Measurements from ENCODE around the gene YPEL4. TPM values are rescaled to one million over a fixed set of nuclear protein-coding genes. Genes with fewer than 3 reads are reported as not detected.

YPEL4 gene
- total RNA-seq, 3 donors from 2014 or later (not counting 1 experiment from before 2014, with no cell fraction given) = 1.2 to 1.3 (median 1.2) TPM

- H3K4me3 ChIP-seq (ENCODE audit: low read length) = no peak overlapping the region
- no peak overlapping the region for H3K27ac ChIP-seq (ENCODE audit: low read length)
- H3K27me3 Mint-ChIP-seq (ENCODE audit: low read depth in 2 of 2) = peaks cover 2 to 6% of the 10 kb centered on the region in 2 donors
- peaks cover 8% of the 10 kb centered on the region for H3K9me3 ChIP-seq (ENCODE audit: control insufficient read depth, insufficient read depth, low read length)
- no peaks in the 10 kb centered on the region for H3K9me3 Mint-ChIP-seq
- H3K36me3 ChIP-seq (ENCODE audit: control insufficient read depth, insufficient read depth, low read length) = no peaks in the 10 kb centered on the region
- no peak for DNase-seq
- ATAC-seq = no peak
- WGBS (ENCODE audit: insufficient coverage) = 64% methylated on average over 3 of the region's 3 CpGs
- no peaks in the 10 kb centered on the region for H3K4me1 ChIP-seq (ENCODE audit: control insufficient read depth, insufficient read depth, low read length)
- intact Hi-C loops (cut with micrococcal nuclease) = no loop called here
- no peaks in the 10 kb centered on the region for H3K36me3 Mint-ChIP-seq
- no peak for TF ChIP-seq CTCF (IDR thresholded peaks at IDR 0.05)
- no peaks in the 10 kb centered on the region for H3K27me3 ChIP-seq (ENCODE audit: control insufficient read depth, insufficient read depth, low read length)
- no peak overlapping the region for H3K4me3 Mint-ChIP-seq
- H3K27ac Mint-ChIP-seq = no peak overlapping the region
- H3K4me1 Mint-ChIP-seq = no peaks in the 10 kb centered on the region
Observed at GRCh38 chr11:57622263-57622662, 27.4 kb downstream of the YPEL4 start.

- TF ChIP-seq CTCF (IDR thresholded peaks at IDR 0.05) = no peak
- Mint-ChIP-seq H3K36me3 (no peaks in the 10 kb centered on the region), H3K4me1 (no peaks in the 10 kb centered on the region), H3K9me3 (no peaks in the 10 kb centered on the region), H3K4me3 (no peak overlapping the region), H3K27me3 (ENCODE audit: low read depth in 2 of 2) (peaks cover 9 to 14% of the 10 kb centered on the region in 2 donors), H3K27ac (no peak overlapping the region)
- peaks cover 8% of the 10 kb centered on the region for H3K9me3 ChIP-seq (ENCODE audit: control insufficient read depth, insufficient read depth, low read length)
- H3K27me3 ChIP-seq (ENCODE audit: control insufficient read depth, insufficient read depth, low read length) = no peaks in the 10 kb centered on the region
- intact Hi-C loops (cut with micrococcal nuclease) = no loop called here
- no peak overlapping the region for H3K27ac ChIP-seq (ENCODE audit: low read length)
- no peak overlapping the region for H3K4me3 ChIP-seq (ENCODE audit: low read length)
- no peaks in the 10 kb centered on the region for H3K4me1 ChIP-seq (ENCODE audit: control insufficient read depth, insufficient read depth, low read length)
- no peak for DNase-seq
- no peak for ATAC-seq
- H3K36me3 ChIP-seq (ENCODE audit: control insufficient read depth, insufficient read depth, low read length) = no peaks in the 10 kb centered on the region
Observed at GRCh38 chr11:57620467-57620866, 29.2 kb downstream of the YPEL4 start.

- Histone ChIP-seq H3K27ac (ENCODE audit: low read length) (no peak overlapping the region), H3K4me1 (ENCODE audit: control insufficient read depth, insufficient read depth, low read length) (no peaks in the 10 kb centered on the region), H3K4me3 (ENCODE audit: low read length) (no peak overlapping the region), H3K27me3 (ENCODE audit: control insufficient read depth, insufficient read depth, low read length) (no peaks in the 10 kb centered on the region), H3K36me3 (ENCODE audit: control insufficient read depth, insufficient read depth, low read length) (no peaks in the 10 kb centered on the region), H3K9me3 (ENCODE audit: control insufficient read depth, insufficient read depth, low read length) (peaks cover 8% of the 10 kb centered on the region)
- ATAC-seq = no peak
- H3K4me1 Mint-ChIP-seq = no peaks in the 10 kb centered on the region
- no peak for DNase-seq
- 85% methylated on average over 2 of the region's 2 CpGs for whole genome bisulfite sequencing (ENCODE audit: insufficient coverage)
- no peak overlapping the region for H3K27ac Mint-ChIP-seq
- no peaks in the 10 kb centered on the region for H3K36me3 Mint-ChIP-seq
- no peak for TF ChIP-seq CTCF (IDR thresholded peaks at IDR 0.05)
- no peaks in the 10 kb centered on the region for H3K9me3 Mint-ChIP-seq
- intact Hi-C loops (cut with micrococcal nuclease) = no loop called here
- H3K27me3 Mint-ChIP-seq (ENCODE audit: low read depth in 2 of 2) = peaks cover 9 to 14% of the 10 kb centered on the region in 2 donors
- H3K4me3 Mint-ChIP-seq = no peak overlapping the region
Observed at GRCh38 chr11:57619331-57619730, 30.4 kb downstream of the YPEL4 start.

- no peaks in the 10 kb centered on the region for H3K9me3 Mint-ChIP-seq
Observed at GRCh38 chr11:57618438-57618837, 31.3 kb downstream of the YPEL4 start.

More at GRCh38 chr11:57618438-57618837, 31.3 kb downstream of the YPEL4 start:
- ATAC-seq (no peak), DNase-seq (no peak)
- no peaks in the 10 kb centered on the region for H3K36me3 ChIP-seq (ENCODE audit: control insufficient read depth, insufficient read depth, low read length)
- no peak overlapping the region for H3K27ac Mint-ChIP-seq
- intact Hi-C loops (cut with micrococcal nuclease) = no loop called here
- no peak for TF ChIP-seq CTCF (IDR thresholded peaks at IDR 0.05)
- H3K9me3 ChIP-seq (ENCODE audit: control insufficient read depth, insufficient read depth, low read length) = peaks cover 8% of the 10 kb centered on the region
- no peaks in the 10 kb centered on the region for H3K4me1 Mint-ChIP-seq
- 88% methylated on average over 2 of the region's 2 CpGs for WGBS (ENCODE audit: insufficient coverage)
- no peaks in the 10 kb centered on the region for H3K36me3 Mint-ChIP-seq
- no peak overlapping the region for H3K27ac ChIP-seq (ENCODE audit: low read length)
- no peaks in the 10 kb centered on the region for H3K27me3 ChIP-seq (ENCODE audit: control insufficient read depth, insufficient read depth, low read length)
- H3K4me3 Mint-ChIP-seq = no peak overlapping the region
- no peaks in the 10 kb centered on the region for H3K4me1 ChIP-seq (ENCODE audit: control insufficient read depth, insufficient read depth, low read length)
- no peak overlapping the region for H3K4me3 ChIP-seq (ENCODE audit: low read length)
- H3K27me3 Mint-ChIP-seq (ENCODE audit: low read depth in 2 of 2) = peaks cover 9 to 15% of the 10 kb centered on the region in 2 donors

All from natural killer cell (primary cell).